A673 (cell line): ENCODE data around the gene TCAF1. TPM values are rescaled to one million over a fixed set of nuclear protein-coding genes. Genes with fewer than 3 reads are reported as not detected.

Experiments
- BruUV-seq: library from RNA; stranded (reverse); fragments of 400-500 nt; replicated peaks from 2 replicates; lab custom pipeline; 2021; lab: Mats Ljungman, UMichigan
- CTCF ChIA-PET: fragments of 300-600 bp; sonication (Branson Sonifier 250); formaldehyde crosslinking; loops from one replicate; lab custom pipeline; 2022; ENCODE audit warnings: antibody characterized with exemption; lab: Charles Lee
- POLR2A ChIA-PET: fragments of 300-600 bp; sonication (Branson Sonifier 250); formaldehyde crosslinking; loops from one replicate; lab custom pipeline; 2022; ENCODE audit warnings: antibody characterized with exemption; ENCODE audit not compliant: low non-redundant PET; lab: Charles Lee
- DNase-seq: peaks from one replicate; pipeline ENCODE4 v3.0.0-alpha.2; 2015; ENCODE audit warnings: low spot score
- H3K27ac ChIP-seq: fragments of 200-600 bp; sonication (generic); 2 replicates; pipeline ENCODE4 v1.5.1; 2016; ENCODE audit warnings: mixed run types, low read depth, mild to moderate bottlenecking, mixed read lengths, antibody characterized with exemption, low read length; ENCODE audit not compliant: poor library complexity, severe bottlenecking
- H3K27me3 ChIP-seq: fragments of 200-600 bp; sonication (generic); replicated peaks from 2 replicates; pipeline ENCODE4 v1.6.1; 2017; ENCODE audit warnings: mixed run types, low read depth, mild to moderate bottlenecking, mixed read lengths, antibody characterized with exemption, low read length; ENCODE audit not compliant: insufficient read depth, poor library complexity
- H3K36me3 ChIP-seq: fragments of 200-600 bp; sonication (generic); 2 replicates; pipeline ENCODE4 v1.6.1; 2016; ENCODE audit warnings: mixed run types, mild to moderate bottlenecking, mixed read lengths, antibody characterized with exemption, low read length; ENCODE audit not compliant: insufficient read depth, poor library complexity, severe bottlenecking
- H3K4me1 ChIP-seq: fragments of 200-600 bp; sonication (generic); 2 replicates; pipeline ENCODE4 v1.6.1; 2017; ENCODE audit warnings: mixed run types, mild to moderate bottlenecking, mixed read lengths, antibody characterized with exemption, low read length; ENCODE audit not compliant: insufficient read depth, poor library complexity, severe bottlenecking
- H3K4me3 ChIP-seq: fragments of 200-600 bp; sonication (generic); 2 replicates; pipeline ENCODE4 v1.5.1; 2016; ENCODE audit warnings: low read depth, mixed run types, mild to moderate bottlenecking, mixed read lengths, low read length; ENCODE audit not compliant: poor library complexity, severe bottlenecking
- H3K9me3 ChIP-seq: fragments of 200-600 bp; sonication (generic); 2 replicates; pipeline ENCODE4 v1.6.1; 2016; ENCODE audit warnings: mixed run types, low read depth, mild to moderate bottlenecking, mixed read lengths, antibody characterized with exemption, low read length; ENCODE audit not compliant: poor library complexity, severe bottlenecking
- CTCF ChIP-seq: fragments of 300-800, 200-600 bp; sonication (generic); conservative IDR thresholded peaks from 2 replicates; pipeline ENCODE4 v1.5.1; 2017; ENCODE audit warnings: low read depth, mild to moderate bottlenecking, antibody characterized with exemption, low read length, moderate library complexity, mixed read lengths
- EZH2 ChIP-seq: fragments of 200-600 bp; sonication (generic); IDR thresholded peaks from 2 replicates; pipeline ENCODE4 v1.6.1; 2017; ENCODE audit warnings: borderline replicate concordance, low read depth, mild to moderate bottlenecking, mixed read lengths, antibody characterized with exemption, low read length; ENCODE audit not compliant: poor library complexity, severe bottlenecking
- intact Hi-C: fragments of 100-400 bp; cut with micrococcal nuclease; formaldehyde crosslinking; loops from one replicate; pipeline ENCODE4 v1.10.0; 2022; ENCODE audit not compliant: unreplicated experiment
- total RNA-seq: library from RNA; stranded (reverse); gene quantifications from 2 replicates; pipeline ENCODE4 v1.2.3, GENCODE V29; 2021

TCAF1 gene
- total RNA-seq, 1 experiment from 2014 or later = 38.6 TPM

GRCh38 chr7:143889068-143889467, 12.9 kb downstream of the TCAF1 start:
- Histone ChIP-seq H3K4me3 (no peak overlapping the region), H3K27ac (no peak overlapping the region), H3K9me3 (peaks cover 4% of the 10 kb centered on the region), H3K36me3 (no peaks in the 10 kb centered on the region), H3K27me3 (no peaks in the 10 kb centered on the region), H3K4me1 (peaks cover 30% of the 10 kb centered on the region)
- no TSS peak for BruUV-seq
- ChIA-PET POLR2A (no interaction called here), CTCF (no interaction called here)
- TF ChIP-seq CTCF = no peak
- TF ChIP-seq EZH2 = no peak
- intact Hi-C loops = no loop called here
- no peak for DNase-seq

- POLR2A ChIA-PET = interaction anchor here (0.6 kb wide), 1 partner anchor 44 kb away, joined by 3 read pairs; no protein-coding TSS in a partner anchor
- CTCF ChIA-PET = no interaction called here
- BruUV-seq = no TSS peak
- no peaks in the 10 kb centered on the region for H3K27me3 ChIP-seq
- TF ChIP-seq CTCF (no peak), EZH2 (no peak)
- intact Hi-C loops = no loop called here
- H3K9me3 ChIP-seq = peaks cover 4% of the 10 kb centered on the region
- H3K4me3 ChIP-seq = no peak overlapping the region
- H3K4me1 ChIP-seq = peaks cover 24% of the 10 kb centered on the region
- no peak overlapping the region for H3K27ac ChIP-seq
- no peaks in the 10 kb centered on the region for H3K36me3 ChIP-seq
- no peak for DNase-seq
Observed at GRCh38 chr7:143886826-143887477, 15.0 kb downstream of the TCAF1 start.

GRCh38 chr7:143885951-143886350, 16.0 kb downstream of the TCAF1 start:
- peaks cover 4% of the 10 kb centered on the region for H3K9me3 ChIP-seq
- no peak for TF ChIP-seq CTCF
- no peak for TF ChIP-seq EZH2
- no peaks in the 10 kb centered on the region for H3K27me3 ChIP-seq
- ChIA-PET POLR2A (no interaction called here), CTCF (no interaction called here)
- no peaks in the 10 kb centered on the region for H3K36me3 ChIP-seq
- BruUV-seq = no TSS peak
- H3K4me3 ChIP-seq = no peak overlapping the region
- intact Hi-C loops = no loop called here
- H3K27ac ChIP-seq = no peak overlapping the region
- no peak for DNase-seq
- H3K4me1 ChIP-seq = peaks cover 21% of the 10 kb centered on the region
